HCT116 (cell line): Measurements from ENCODE around the gene REXO5. TPM values are rescaled to one million over a fixed set of nuclear protein-coding genes. Genes with fewer than 3 reads are reported as not detected.

Experiments
- ATAC-seq: fragments of 200-7000 bp; cut with Tn5 transposase; 2 replicates; pipeline ENCODE4 v1.9.1; 2020; ENCODE audit warnings: mild to moderate bottlenecking, moderate library complexity
- BruUV-seq: library from RNA; stranded (reverse); fragments of 400-500 nt; replicated peaks from 2 replicates; lab custom pipeline; 2021; lab: Mats Ljungman, UMichigan
- CTCF ChIA-PET: fragments of 300-600 bp; sonication (Branson Sonifier 250); formaldehyde crosslinking; loops from one replicate; lab custom pipeline; 2021; ENCODE audit warnings: antibody characterized with exemption; lab: Charles Lee
- POLR2A ChIA-PET: fragments of 300-600, 350-600 bp; sonication (Branson Sonifier 250); formaldehyde crosslinking; loops from one replicate; lab custom pipeline; 2021; ENCODE audit warnings: antibody characterized with exemption; lab: Charles Lee
- RAD21 ChIA-PET, 2 experiments: fragments of 300-600 bp; sonication (Branson Sonifier 250); formaldehyde crosslinking; loops; one replicate each; lab custom pipeline; 2023; ENCODE audit warnings: low total read pairs in 2 of 2; ENCODE audit not compliant: uncharacterized antibody in 2 of 2, unreplicated experiment in 2 of 2, low non-redundant PET in 1 of 2; lab: Charles Lee
- DNase-seq: peaks from one replicate; pipeline ENCODE4 v3.0.0-alpha.2; 2010; ENCODE audit warnings: low read depth, low spot score
- H2AFZ ChIP-seq: fragments of 200-600 bp; shearing (Covaris generic), sonication (generic); 2 replicates; pipeline ENCODE4 v1.6.1; 2017; ENCODE audit warnings: low read depth, mixed run types, mixed read lengths, antibody characterized with exemption, low read length; ENCODE audit not compliant: poor library complexity, severe bottlenecking
- H3K27ac ChIP-seq: 2 replicates; pipeline ENCODE4 v1.5.1; 2012; ENCODE audit warnings: low read depth, low read length
- H3K27me3 ChIP-seq: fragments of 200-600 bp; sonication (generic); 2 replicates; pipeline ENCODE4 v1.6.1; 2016; ENCODE audit warnings: mixed run types, low read length, mixed read lengths; ENCODE audit not compliant: insufficient read depth
- H3K36me3 ChIP-seq, 2 experiments: fragments of 200-500 bp in 1 of 2; fragments of 200-600 bp in 1 of 2; sonication (Bioruptor generic) in 1 of 2; sonication (generic) in 1 of 2; 2 replicates each; pipeline versions ENCODE4 v1.5.1 to v1.6.1; 2014 to 2016; ENCODE audit warnings: low read length in 2 of 2, inconsistent platforms in 1 of 2, mixed read lengths in 1 of 2, mixed run types in 1 of 2; ENCODE audit not compliant: insufficient read depth in 2 of 2, control insufficient read depth in 1 of 2
- H3K4me1 ChIP-seq, 2 experiments: fragments of 200-600 bp in 1 of 2; sonication (generic) in 1 of 2; 2 replicates each; pipeline versions ENCODE4 v1.5.1 to v1.6.1; 2012 to 2017; ENCODE audit warnings: low read length in 2 of 2, inconsistent platforms in 1 of 2, mild to moderate bottlenecking in 1 of 2, mixed read lengths in 1 of 2, mixed run types in 1 of 2, moderate library complexity in 1 of 2; ENCODE audit not compliant: insufficient read depth in 2 of 2, control insufficient read depth in 1 of 2
- H3K4me2 ChIP-seq: fragments of 200-600 bp; sonication (generic); 2 replicates; pipeline ENCODE4 v1.6.1; 2017; ENCODE audit warnings: mixed run types, low read length, mixed read lengths
- H3K4me3 ChIP-seq, 2 experiments: fragments of 200-600 bp in 1 of 2; sonication (generic) in 1 of 2; replicated peaks in 1 of 2; 2 replicates each; pipeline ENCODE4 v1.5.1; 2011 to 2016; ENCODE audit warnings: low read length in 2 of 2, control low read depth in 1 of 2, low read depth in 1 of 2, mild to moderate bottlenecking in 1 of 2, mixed read lengths in 1 of 2, mixed run types in 1 of 2
- H3K79me2 ChIP-seq: fragments of 200-600 bp; sonication (generic); 2 replicates; pipeline ENCODE4 v1.6.1; 2017; ENCODE audit warnings: mild to moderate bottlenecking, mixed run types, low read length, moderate library complexity, mixed read lengths; ENCODE audit not compliant: insufficient read depth
- H3K9ac ChIP-seq: fragments of 200-600 bp; sonication (generic); 2 replicates; pipeline ENCODE4 v1.6.1; 2016; ENCODE audit warnings: low read length, mixed read lengths
- H3K9me2 ChIP-seq: fragments of 200-600 bp; sonication (generic), shearing (Covaris generic); 2 replicates; pipeline ENCODE4 v1.6.1; 2017; ENCODE audit warnings: mixed run types, mild to moderate bottlenecking, moderate library complexity; ENCODE audit not compliant: insufficient read depth
- H3K9me3 ChIP-seq, 2 experiments: fragments of 200-500 bp in 1 of 2; fragments of 200-600 bp in 1 of 2; sonication (Bioruptor generic) in 1 of 2; sonication (generic) in 1 of 2; 2 replicates each; pipeline ENCODE4 v1.6.1; 2014 to 2017; ENCODE audit warnings: low read length in 2 of 2, mixed read lengths in 2 of 2, inconsistent platforms in 1 of 2, low read depth in 1 of 2, mild to moderate bottlenecking in 1 of 2, mixed run types in 1 of 2, moderate library complexity in 1 of 2; ENCODE audit not compliant: control insufficient read depth in 1 of 2, insufficient read depth in 1 of 2
- H4K20me1 ChIP-seq: fragments of 200-600 bp; sonication (generic), shearing (Covaris generic); 2 replicates; pipeline ENCODE4 v1.6.1; 2017; ENCODE audit warnings: mixed run types, mild to moderate bottlenecking, moderate library complexity; ENCODE audit not compliant: insufficient read depth
- CBX3 ChIP-seq: IDR thresholded peaks from 2 replicates; pipeline ENCODE4 v1.6.1; 2012; ENCODE audit warnings: low read depth
- CEBPB ChIP-seq: IDR thresholded peaks from 2 replicates; pipeline ENCODE4 v1.6.1; 2012; ENCODE audit warnings: low read depth
- EGR1 ChIP-seq: IDR thresholded peaks from 2 replicates; pipeline ENCODE4 v1.6.1; 2012; ENCODE audit warnings: low read depth
- ELF1 ChIP-seq: IDR thresholded peaks from 2 replicates; pipeline ENCODE4 v1.6.1; 2012; ENCODE audit warnings: low read depth, borderline replicate concordance
- EZH2 ChIP-seq: fragments of 200-600 bp; sonication (generic); IDR thresholded peaks from 2 replicates; pipeline ENCODE4 v1.6.1; 2017; ENCODE audit warnings: antibody characterized with exemption, mixed run types
- EZH2phosphoT487 ChIP-seq: fragments of 200-600 bp; IDR thresholded peaks from 2 replicates; pipeline ENCODE4 v1.6.1; 2018; ENCODE audit warnings: antibody characterized with exemption, borderline replicate concordance
- FOSL1 ChIP-seq: IDR thresholded peaks from 2 replicates; pipeline ENCODE4 v1.6.1; 2012; ENCODE audit warnings: low read depth
- POLR2A ChIP-seq: IDR thresholded peaks from 2 replicates; pipeline ENCODE4 v1.7.0; 2011; ENCODE audit warnings: borderline replicate concordance; ENCODE audit not compliant: insufficient read depth, insufficient read length; ENCODE audit errors: extremely low read depth
- POLR2AphosphoS5 ChIP-seq: IDR thresholded peaks from 2 replicates; pipeline ENCODE4 v1.6.1; 2011; ENCODE audit warnings: mild to moderate bottlenecking, low read depth, low read length, moderate library complexity
- RAD21 ChIP-seq: IDR thresholded peaks from 2 replicates; pipeline ENCODE4 v1.6.1; 2012; ENCODE audit warnings: low read depth, mild to moderate bottlenecking
- SIN3A ChIP-seq: IDR thresholded peaks from 2 replicates; pipeline ENCODE4 v1.6.1; 2012; ENCODE audit warnings: low read depth
- SRF ChIP-seq: IDR thresholded peaks from 2 replicates; pipeline ENCODE4 v1.6.1; 2012; ENCODE audit warnings: low read depth
- YY1 ChIP-seq: IDR thresholded peaks from 2 replicates; pipeline ENCODE4 v1.6.1; 2011; ENCODE audit warnings: low read length, low read depth, moderate library complexity, mild to moderate bottlenecking; ENCODE audit not compliant: insufficient replicate concordance; ENCODE audit errors: extremely low read depth
- ZFX ChIP-seq: fragments of 450-650 bp; IDR thresholded peaks from 2 replicates; pipeline ENCODE4 v1.6.1; 2017
- ZNF274 ChIP-seq: fragments of 200-500 bp; sonication (Bioruptor generic); IDR thresholded peaks from 2 replicates; pipeline ENCODE4 v1.6.1; 2014; ENCODE audit warnings: mild to moderate bottlenecking, low read depth, low read length, inconsistent platforms
- intact Hi-C: fragments of 100-400 bp; cut with micrococcal nuclease; formaldehyde crosslinking; loops from 2 replicates; pipeline ENCODE4 v1.10.0; 2022
- total RNA-seq: library from RNA; stranded (reverse); gene quantifications from one replicate; pipeline ENCODE4 v1.2.1, GENCODE V29; 2021; ENCODE audit not compliant: unreplicated experiment
- TF ChIP-seq, protein P1 (sequence below): IDR thresholded peaks from 2 replicates; pipeline ENCODE4 v1.6.1; 2012
- TF ChIP-seq, protein P2 (sequence below), 3 experiments: fragments of 200-600 bp in 1 of 3; sonication (generic) in 1 of 3; IDR thresholded peaks in 2 of 3; conservative IDR thresholded peaks in 1 of 3; 2 replicates each; pipeline ENCODE4 v1.5.1; 2012 to 2017; ENCODE audit warnings: low read depth in 2 of 3, low read length in 2 of 3, antibody characterized with exemption in 1 of 3, borderline replicate concordance in 1 of 3, control low read depth in 1 of 3, mild to moderate bottlenecking in 1 of 3, mixed read lengths in 1 of 3, mixed run types in 1 of 3, moderate library complexity in 1 of 3; ENCODE audit not compliant: insufficient read depth in 1 of 3
- TF ChIP-seq, protein P3 (sequence below): IDR thresholded peaks from 2 replicates; pipeline ENCODE4 v1.6.1; 2011; ENCODE audit warnings: mild to moderate bottlenecking, low read length, moderate library complexity; ENCODE audit not compliant: insufficient replicate concordance; ENCODE audit errors: extremely low read depth
- TF ChIP-seq, protein P4 (sequence below): IDR thresholded peaks from 2 replicates; pipeline ENCODE4 v1.6.1; 2012

REXO5 gene
- total RNA-seq, 1 experiment from 2014 or later = 10.5 TPM

DNA sequence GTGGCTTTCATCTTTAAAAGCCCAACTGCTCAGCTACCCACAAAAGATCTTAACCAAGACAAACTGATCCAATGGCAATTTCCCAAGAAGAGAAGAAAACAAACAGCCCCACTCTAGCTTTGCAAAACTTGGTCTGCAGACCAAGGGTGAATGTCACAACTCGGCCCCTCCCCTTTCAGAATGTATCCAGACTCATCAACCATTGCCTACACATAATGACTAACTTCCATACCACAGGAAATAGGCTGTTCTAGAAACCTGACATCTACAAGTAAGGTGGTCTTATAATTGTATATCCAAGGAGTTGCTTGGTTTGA, 77.9 kb downstream of the REXO5 start:
- DNase-seq (no peak), ATAC-seq (no peak)
- ChIA-PET POLR2A (no interaction called here), CTCF (interaction anchor here (0.8 kb wide), 1 partner anchor 19 kb away, joined by 3 read pairs; no protein-coding TSS in a partner anchor), RAD21 (no interaction called here)
- Histone ChIP-seq H3K27ac (no peak overlapping the region), H3K79me2 (peaks cover 71% of the 10 kb centered on the region), H3K4me1 (peaks cover 22 to 29% of the 10 kb centered on the region in 2 experiments), H3K9me2 (no peaks in the 10 kb centered on the region), H3K36me3 (no peaks in the 10 kb centered on the region), H3K4me3 (no peak overlapping the region), H3K9me3 (no peaks in the 10 kb centered on the region), H2AFZ (no peak overlapping the region), H3K4me2 (no peak overlapping the region), H4K20me1 (no peaks in the 10 kb centered on the region), H3K27me3 (no peaks in the 10 kb centered on the region), H3K9ac (no peak overlapping the region)
- TF ChIP-seq POLR2A (no peak), ZFX (no peak), YY1 (no peak), ELF1 (no peak), CEBPB (no peak), SRF (no peak), SIN3A (no peak), EZH2 (no peak), RAD21 (no peak), CBX3 (no peak), ZNF274 (no peak), EZH2phosphoT487 (no peak), EGR1 (no peak), POLR2AphosphoS5 (no peak), FOSL1 (no peak)
- TF ChIP-seq, protein P1, sequence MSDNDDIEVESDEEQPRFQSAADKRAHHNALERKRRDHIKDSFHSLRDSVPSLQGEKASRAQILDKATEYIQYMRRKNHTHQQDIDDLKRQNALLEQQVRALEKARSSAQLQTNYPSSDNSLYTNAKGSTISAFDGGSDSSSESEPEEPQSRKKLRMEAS = no peak
- TF ChIP-seq, protein P2, sequence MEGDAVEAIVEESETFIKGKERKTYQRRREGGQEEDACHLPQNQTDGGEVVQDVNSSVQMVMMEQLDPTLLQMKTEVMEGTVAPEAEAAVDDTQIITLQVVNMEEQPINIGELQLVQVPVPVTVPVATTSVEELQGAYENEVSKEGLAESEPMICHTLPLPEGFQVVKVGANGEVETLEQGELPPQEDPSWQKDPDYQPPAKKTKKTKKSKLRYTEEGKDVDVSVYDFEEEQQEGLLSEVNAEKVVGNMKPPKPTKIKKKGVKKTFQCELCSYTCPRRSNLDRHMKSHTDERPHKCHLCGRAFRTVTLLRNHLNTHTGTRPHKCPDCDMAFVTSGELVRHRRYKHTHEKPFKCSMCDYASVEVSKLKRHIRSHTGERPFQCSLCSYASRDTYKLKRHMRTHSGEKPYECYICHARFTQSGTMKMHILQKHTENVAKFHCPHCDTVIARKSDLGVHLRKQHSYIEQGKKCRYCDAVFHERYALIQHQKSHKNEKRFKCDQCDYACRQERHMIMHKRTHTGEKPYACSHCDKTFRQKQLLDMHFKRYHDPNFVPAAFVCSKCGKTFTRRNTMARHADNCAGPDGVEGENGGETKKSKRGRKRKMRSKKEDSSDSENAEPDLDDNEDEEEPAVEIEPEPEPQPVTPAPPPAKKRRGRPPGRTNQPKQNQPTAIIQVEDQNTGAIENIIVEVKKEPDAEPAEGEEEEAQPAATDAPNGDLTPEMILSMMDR (IDR thresholded peaks at IDR 0.05 in 2 of 3, conservative IDR thresholded peaks at IDR 0.05 in 1 of 3; ENCODE audit: borderline replicate concordance in 1 of 3, insufficient read depth in 1 of 3, low read depth in 2 of 3, low read length in 2 of 3) = no peak
- TF ChIP-seq, protein P3, sequence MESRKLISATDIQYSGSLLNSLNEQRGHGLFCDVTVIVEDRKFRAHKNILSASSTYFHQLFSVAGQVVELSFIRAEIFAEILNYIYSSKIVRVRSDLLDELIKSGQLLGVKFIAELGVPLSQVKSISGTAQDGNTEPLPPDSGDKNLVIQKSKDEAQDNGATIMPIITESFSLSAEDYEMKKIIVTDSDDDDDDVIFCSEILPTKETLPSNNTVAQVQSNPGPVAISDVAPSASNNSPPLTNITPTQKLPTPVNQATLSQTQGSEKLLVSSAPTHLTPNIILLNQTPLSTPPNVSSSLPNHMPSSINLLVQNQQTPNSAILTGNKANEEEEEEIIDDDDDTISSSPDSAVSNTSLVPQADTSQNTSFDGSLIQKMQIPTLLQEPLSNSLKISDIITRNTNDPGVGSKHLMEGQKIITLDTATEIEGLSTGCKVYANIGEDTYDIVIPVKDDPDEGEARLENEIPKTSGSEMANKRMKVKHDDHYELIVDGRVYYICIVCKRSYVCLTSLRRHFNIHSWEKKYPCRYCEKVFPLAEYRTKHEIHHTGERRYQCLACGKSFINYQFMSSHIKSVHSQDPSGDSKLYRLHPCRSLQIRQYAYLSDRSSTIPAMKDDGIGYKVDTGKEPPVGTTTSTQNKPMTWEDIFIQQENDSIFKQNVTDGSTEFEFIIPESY = no peak
- TF ChIP-seq, protein P4, sequence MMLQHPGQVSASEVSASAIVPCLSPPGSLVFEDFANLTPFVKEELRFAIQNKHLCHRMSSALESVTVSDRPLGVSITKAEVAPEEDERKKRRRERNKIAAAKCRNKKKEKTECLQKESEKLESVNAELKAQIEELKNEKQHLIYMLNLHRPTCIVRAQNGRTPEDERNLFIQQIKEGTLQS = no peak
- intact Hi-C loops = no loop called here
- no TSS peak for BruUV-seq
